Liver (tissue), 9 donors: ENCODE data around the gene RAB7A. TPM values are rescaled to one million over a fixed set of nuclear protein-coding genes. Genes with fewer than 3 reads are reported as not detected.

Experiments used
- DNase-seq: peaks from one replicate; pipeline ENCODE4 v3.0.0-alpha.2; 2017; ENCODE audit warnings: low spot score
- H3K27ac ChIP-seq, 2 donors: one replicate each; pipeline ENCODE4 v1.7.0; 2013; ENCODE audit warnings: inconsistent platforms in 2 of 2, low read length in 2 of 2, control low read depth in 1 of 2, low read depth in 1 of 2, mild to moderate bottlenecking in 1 of 2
- H3K27me3 ChIP-seq, 4 donors: one replicate each; pipeline versions ENCODE4 v1.6.1 to v1.7.0; 2013; ENCODE audit warnings: low read length in 3 of 4, inconsistent platforms in 1 of 4, mild to moderate bottlenecking in 1 of 4, moderate library complexity in 1 of 4; ENCODE audit not compliant: control insufficient read depth in 4 of 4, insufficient read depth in 4 of 4
- H3K36me3 ChIP-seq, 4 donors: one replicate each; pipeline versions ENCODE4 v1.6.1 to v1.7.0; 2013; ENCODE audit warnings: low read length in 3 of 4, mild to moderate bottlenecking in 3 of 4, low read depth in 1 of 4, moderate library complexity in 1 of 4; ENCODE audit not compliant: control insufficient read depth in 4 of 4, insufficient read depth in 3 of 4
- H3K4me1 ChIP-seq, 4 donors: one replicate each; pipeline versions ENCODE4 v1.6.1 to v1.7.0; 2013; ENCODE audit warnings: low read length in 3 of 4, mild to moderate bottlenecking in 3 of 4, moderate library complexity in 1 of 4; ENCODE audit not compliant: control insufficient read depth in 4 of 4, insufficient read depth in 4 of 4
- H3K4me3 ChIP-seq, 3 donors: one replicate each; pipeline versions ENCODE4 v1.6.1 to v1.7.0; 2013; ENCODE audit warnings: low read length in 3 of 3, control low read depth in 1 of 3, low read depth in 1 of 3, mild to moderate bottlenecking in 1 of 3
- H3K9ac ChIP-seq, 2 donors: one replicate each; pipeline ENCODE4 v1.7.0; 2013; ENCODE audit warnings: low read length in 2 of 2, mild to moderate bottlenecking in 2 of 2, moderate library complexity in 2 of 2, control low read depth in 1 of 2, low read depth in 1 of 2
- H3K9me3 ChIP-seq, 4 donors: one replicate each; pipeline versions ENCODE4 v1.6.1 to v1.7.0; 2013; ENCODE audit warnings: low read length in 3 of 4; ENCODE audit not compliant: control insufficient read depth in 4 of 4
- CTCF ChIP-seq: fragments of 150-350 bp; IDR thresholded peaks from 2 replicates; pipeline ENCODE4 v1.5.1; 2017; ENCODE audit warnings: improper control_type of control experiment, low read depth, low read length; ENCODE audit not compliant: missing input control
- FOXA1 ChIP-seq: IDR thresholded peaks from 2 replicates; pipeline ENCODE4 v1.6.1; 2016; ENCODE audit warnings: antibody characterized with exemption
- FOXA2 ChIP-seq: IDR thresholded peaks from 2 replicates; pipeline ENCODE4 v1.6.1; 2016; ENCODE audit warnings: antibody characterized with exemption
- GABPA ChIP-seq, 2 donors: IDR thresholded peaks in 1 of 2; conservative IDR thresholded peaks in 1 of 2; 2 replicates each; pipeline ENCODE4 v1.6.1; 2016; ENCODE audit warnings: antibody characterized with exemption in 2 of 2, mild to moderate bottlenecking in 1 of 2, moderate library complexity in 1 of 2
- HNF4A ChIP-seq, 2 donors: conservative IDR thresholded peaks; 2 replicates each; pipeline ENCODE4 v1.6.1; 2016; ENCODE audit warnings: antibody characterized with exemption in 2 of 2, mild to moderate bottlenecking in 2 of 2
- HNF4G ChIP-seq: IDR thresholded peaks from 2 replicates; pipeline ENCODE4 v1.6.1; 2016; ENCODE audit warnings: antibody characterized with exemption
- JUND ChIP-seq, 2 donors: IDR thresholded peaks; 2 replicates each; pipeline ENCODE4 v1.6.1; 2016; ENCODE audit warnings: antibody characterized with exemption in 2 of 2
- NR2F2 ChIP-seq: IDR thresholded peaks from 2 replicates; pipeline ENCODE4 v1.6.1; 2016; ENCODE audit warnings: antibody characterized with exemption
- RXRA ChIP-seq, 2 donors: IDR thresholded peaks; 2 replicates each; pipeline ENCODE4 v1.6.1; 2017 to 2018; ENCODE audit warnings: antibody characterized with exemption in 2 of 2, mild to moderate bottlenecking in 1 of 2
- SP1 ChIP-seq: IDR thresholded peaks from 2 replicates; pipeline ENCODE4 v1.6.1; 2018; ENCODE audit warnings: antibody characterized with exemption, mild to moderate bottlenecking
- TAF1 ChIP-seq: conservative IDR thresholded peaks from 2 replicates; pipeline ENCODE4 v1.6.1; 2016; ENCODE audit warnings: antibody characterized with exemption, mild to moderate bottlenecking
- YY1 ChIP-seq: IDR thresholded peaks from 2 replicates; pipeline ENCODE4 v1.6.1; 2016; ENCODE audit warnings: antibody characterized with exemption, mild to moderate bottlenecking
- WGBS: extraction: QIAGEN DNeasy Blood & Tissue Kit; methylation state at CpG from one replicate; pipeline ENCODE4 v1.1.7; 2013; 5-methylcytosine and 5-hydroxymethylcytosine counted together
- polyA plus RNA-seq, 2 donors: library from polyadenylated mRNA; stranded (reverse) in 1 of 2; unstranded in 1 of 2; fragments of 200-250 nt in 1 of 2; fragments of >200 nt in 1 of 2; fragmentation: Nextera tagmentation in 1 of 2; extraction: Ambion mirVana in 1 of 2; gene quantifications; one replicate each; pipeline versions ENCODE4 v1.2.1 to v1.2.3, GENCODE V29; 2013 to 2015
- total RNA-seq, 2 donors: library from RNA; depleted of rRNA; stranded (reverse); fragments of >200 nt; gene quantifications; one replicate each; pipeline ENCODE4 v1.2.3, GENCODE V29; 2014
- TF ChIP-seq, protein P1 (sequence below): IDR thresholded peaks from 2 replicates; pipeline ENCODE4 v1.6.1; 2016; ENCODE audit warnings: antibody characterized with exemption
- TF ChIP-seq, protein P2 (sequence below): IDR thresholded peaks from 2 replicates; pipeline ENCODE4 v1.6.1; 2016; ENCODE audit warnings: antibody characterized with exemption
- donor health status: healthy.
- donor health status: healthy.
- donor health status: healthy.
- donor health status: healthy.
- donor health status: healthy.

The RAB7A gene
- total and polyA plus RNA-seq, 4 donors = 34.6 to 90.6 (median 63.4) TPM

DNA sequence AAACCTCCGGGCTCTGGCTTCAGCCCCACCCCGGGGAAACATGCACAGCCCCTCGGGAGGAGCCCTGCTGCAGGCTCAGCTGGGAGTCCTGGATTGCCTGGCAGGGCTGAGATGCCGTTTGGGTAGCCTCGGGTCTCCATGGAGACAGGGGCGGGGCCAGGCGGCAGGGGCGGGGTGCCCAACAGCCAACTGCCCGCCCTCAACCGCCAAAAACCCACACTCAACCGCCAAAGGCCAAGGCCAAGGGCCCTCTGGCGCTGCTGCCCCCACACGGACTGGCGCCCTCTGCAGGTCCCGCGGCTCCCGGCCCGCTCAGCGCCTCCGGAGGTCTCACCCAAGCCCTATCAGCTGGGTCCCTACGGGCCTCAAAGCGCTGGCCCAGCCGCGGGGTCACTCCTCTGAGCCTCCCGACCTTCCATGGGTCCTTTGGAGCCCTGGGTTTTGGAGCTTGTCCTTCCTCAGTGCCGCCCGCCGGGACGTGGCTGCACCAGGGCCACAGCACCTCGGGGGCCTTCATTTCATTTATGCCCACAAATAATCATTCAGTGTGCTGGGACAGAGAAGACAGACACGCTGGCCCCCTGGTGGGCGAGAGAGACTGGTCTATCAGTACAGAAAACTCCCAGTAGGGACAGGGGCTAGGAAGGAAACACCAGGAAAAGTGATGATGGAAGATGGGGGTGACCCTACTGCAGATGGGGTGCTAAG lies 119.9 kb downstream of the RAB7A start (continued):
- TF ChIP-seq, protein P1, sequence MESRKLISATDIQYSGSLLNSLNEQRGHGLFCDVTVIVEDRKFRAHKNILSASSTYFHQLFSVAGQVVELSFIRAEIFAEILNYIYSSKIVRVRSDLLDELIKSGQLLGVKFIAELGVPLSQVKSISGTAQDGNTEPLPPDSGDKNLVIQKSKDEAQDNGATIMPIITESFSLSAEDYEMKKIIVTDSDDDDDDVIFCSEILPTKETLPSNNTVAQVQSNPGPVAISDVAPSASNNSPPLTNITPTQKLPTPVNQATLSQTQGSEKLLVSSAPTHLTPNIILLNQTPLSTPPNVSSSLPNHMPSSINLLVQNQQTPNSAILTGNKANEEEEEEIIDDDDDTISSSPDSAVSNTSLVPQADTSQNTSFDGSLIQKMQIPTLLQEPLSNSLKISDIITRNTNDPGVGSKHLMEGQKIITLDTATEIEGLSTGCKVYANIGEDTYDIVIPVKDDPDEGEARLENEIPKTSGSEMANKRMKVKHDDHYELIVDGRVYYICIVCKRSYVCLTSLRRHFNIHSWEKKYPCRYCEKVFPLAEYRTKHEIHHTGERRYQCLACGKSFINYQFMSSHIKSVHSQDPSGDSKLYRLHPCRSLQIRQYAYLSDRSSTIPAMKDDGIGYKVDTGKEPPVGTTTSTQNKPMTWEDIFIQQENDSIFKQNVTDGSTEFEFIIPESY = no peak
- TF ChIP-seq JUND (IDR thresholded peaks at IDR 0.05) = no peak
- peak; percentile 30 to 33 for TF ChIP-seq RXRA (IDR thresholded peaks at IDR 0.05)
- TF ChIP-seq TAF1 = no peak
- no peak for TF ChIP-seq YY1

DNA sequence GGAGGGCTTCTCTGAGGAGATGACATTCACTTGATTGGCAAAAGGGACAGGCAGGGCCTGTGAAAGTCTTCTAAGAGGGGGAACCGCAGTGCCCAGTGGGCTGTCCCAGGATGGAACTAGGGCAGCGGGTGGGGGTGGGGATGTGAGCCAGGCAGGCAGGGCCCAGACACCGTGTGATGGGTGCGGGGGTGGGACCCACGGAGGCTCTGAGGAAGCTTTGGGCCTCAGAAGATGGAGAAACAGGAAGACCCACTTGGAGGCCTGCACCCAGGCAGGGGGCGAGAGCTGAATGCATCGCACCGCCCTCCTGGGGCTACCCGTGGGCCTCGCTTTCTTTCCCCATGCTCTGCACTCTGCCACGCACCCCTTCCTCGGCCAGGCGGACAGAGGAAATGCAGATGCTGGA lies 120.5 kb downstream of the RAB7A start:
- no peaks in the 10 kb centered on the region for H3K27me3 ChIP-seq
- H3K36me3 ChIP-seq = no peaks in the 10 kb centered on the region
- no peak for TF ChIP-seq HNF4A (conservative IDR thresholded peaks at IDR 0.05)
- no peak for TF ChIP-seq CTCF
- TF ChIP-seq, protein P2, sequence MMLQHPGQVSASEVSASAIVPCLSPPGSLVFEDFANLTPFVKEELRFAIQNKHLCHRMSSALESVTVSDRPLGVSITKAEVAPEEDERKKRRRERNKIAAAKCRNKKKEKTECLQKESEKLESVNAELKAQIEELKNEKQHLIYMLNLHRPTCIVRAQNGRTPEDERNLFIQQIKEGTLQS = no peak
- TF ChIP-seq SP1 = no peak
- no peak for TF ChIP-seq FOXA1
- TF ChIP-seq JUND (IDR thresholded peaks at IDR 0.05) = no peak
- no peak for TF ChIP-seq GABPA (IDR thresholded peaks at IDR 0.05 in 1 of 2, conservative IDR thresholded peaks at IDR 0.05 in 1 of 2)
- no peak for TF ChIP-seq FOXA2
- TF ChIP-seq, protein P1 = no peak
- TF ChIP-seq HNF4G = no peak
- no peak for TF ChIP-seq NR2F2
- H3K27ac ChIP-seq = no peak overlapping the region
- no peak overlapping the region for H3K4me3 ChIP-seq
- H3K9ac ChIP-seq = no peak overlapping the region
- WGBS = 80% methylated on average over 13 of the region's 13 CpGs
- H3K4me1 ChIP-seq = peaks cover 2 to 12% (median 6%) of the 10 kb centered on the region in 4 donors
- no peaks in the 10 kb centered on the region for H3K9me3 ChIP-seq
- no peak for DNase-seq
